Measurements from ENCODE around the gene ICAM5. TPM values are rescaled to one million over a fixed set of nuclear protein-coding genes. Genes with fewer than 3 reads are reported as not detected.

Gene ICAM5
- polyA plus RNA-seq, 1 donor from 2014 or later, result 4.1 TPM

- H2AFZ ChIP-seq (ENCODE audit: low read depth, low read length), result no peak overlapping the region
- H3K9me3 ChIP-seq (ENCODE audit: low read length), result no peaks in the 10 kb centered on the region
- peaks cover 86% of the 10 kb centered on the region for H3K27me3 ChIP-seq (ENCODE audit: insufficient read depth, low read depth, low read length)
- no peaks in the 10 kb centered on the region for H3K36me3 ChIP-seq (ENCODE audit: insufficient read depth, low read length)
- H3K4me3 ChIP-seq (ENCODE audit: low read length), result peak overlapping the region; percentile 66
- H3K79me2 ChIP-seq (replicated peaks; ENCODE audit: insufficient read depth, low read length), result no peaks in the 10 kb centered on the region
- H3K9ac ChIP-seq (ENCODE audit: low read length), result no peak overlapping the region
- no peaks in the 10 kb centered on the region for H4K20me1 ChIP-seq (ENCODE audit: insufficient read depth)
- TF ChIP-seq EP300 (conservative IDR thresholded peaks at IDR 0.05; ENCODE audit: poor library complexity, severe bottlenecking) (no peak), SMC3 (conservative IDR thresholded peaks at IDR 0.05; ENCODE audit: poor library complexity) (no peak)
- peak overlapping the region; percentile 52 for H3K4me2 ChIP-seq (ENCODE audit: low read length)
- H3F3A ChIP-seq (ENCODE audit: insufficient read depth, low read length, poor library complexity, severe bottlenecking), result no peaks in the 10 kb centered on the region
- H3K9me2 ChIP-seq (ENCODE audit: insufficient read depth, low read length), result no peaks in the 10 kb centered on the region
- H3K27ac ChIP-seq (ENCODE audit: low read length), result no peak overlapping the region
These were observed 1.0 kb upstream of the ICAM5 start for GRCh38 chr19:10288662-10289166.

- H3F3A ChIP-seq (ENCODE audit: insufficient read depth, low read length, poor library complexity, severe bottlenecking), result no peaks in the 10 kb centered on the region
- TF ChIP-seq REST (IDR thresholded peaks at IDR 0.05; ENCODE audit: borderline replicate concordance), result no peak
- TF ChIP-seq MXI1 (conservative IDR thresholded peaks at IDR 0.05; ENCODE audit: poor library complexity, severe bottlenecking), result peak; percentile 89
- H3K27me3 ChIP-seq (ENCODE audit: insufficient read depth, low read depth, low read length), result peaks cover 92% of the 10 kb centered on the region
- no peaks in the 10 kb centered on the region for H4K20me1 ChIP-seq (ENCODE audit: insufficient read depth)
- H3K9ac ChIP-seq (ENCODE audit: low read length), result peak overlapping the region; percentile 36
- H3K4me2 ChIP-seq (ENCODE audit: low read length), result peak overlapping the region; percentile 52
- H2AFZ ChIP-seq (ENCODE audit: low read depth, low read length), result no peak overlapping the region
- H3K79me2 ChIP-seq (replicated peaks; ENCODE audit: insufficient read depth, low read length), result no peaks in the 10 kb centered on the region
- H3K4me3 ChIP-seq (ENCODE audit: low read length), result peak overlapping the region; percentile 66
- H3K27ac ChIP-seq (ENCODE audit: low read length), result no peak overlapping the region
- H3K36me3 ChIP-seq (ENCODE audit: insufficient read depth, low read length), result no peaks in the 10 kb centered on the region
- H3K9me3 ChIP-seq (ENCODE audit: low read length), result no peaks in the 10 kb centered on the region
- no peaks in the 10 kb centered on the region for H3K9me2 ChIP-seq (ENCODE audit: insufficient read depth, low read length)
These were observed 451 bp upstream of the ICAM5 start for GRCh38 chr19:10289167-10289835.

- Histone ChIP-seq H3K27me3 (ENCODE audit: insufficient read depth, low read depth, low read length) (peaks cover 100% of the 10 kb centered on the region), H3K9me2 (ENCODE audit: insufficient read depth, low read length) (no peaks in the 10 kb centered on the region), H4K20me1 (ENCODE audit: insufficient read depth) (no peaks in the 10 kb centered on the region), H3F3A (ENCODE audit: insufficient read depth, low read length, poor library complexity, severe bottlenecking) (no peaks in the 10 kb centered on the region), H2AFZ (ENCODE audit: low read depth, low read length) (peak overlapping the region; percentile 8), H3K79me2 (replicated peaks; ENCODE audit: insufficient read depth, low read length) (no peaks in the 10 kb centered on the region), H3K27ac (ENCODE audit: low read length) (no peak overlapping the region), H3K36me3 (ENCODE audit: insufficient read depth, low read length) (no peaks in the 10 kb centered on the region), H3K4me2 (ENCODE audit: low read length) (peak overlapping the region; percentile 19), H3K9ac (ENCODE audit: low read length) (peak overlapping the region; percentile 36), H3K9me3 (ENCODE audit: low read length) (no peaks in the 10 kb centered on the region), H3K4me3 (ENCODE audit: low read length) (peak overlapping the region; percentile 66)
- TF ChIP-seq EP300 (conservative IDR thresholded peaks at IDR 0.05; ENCODE audit: poor library complexity, severe bottlenecking) (no peak), SMC3 (conservative IDR thresholded peaks at IDR 0.05; ENCODE audit: poor library complexity) (no peak), POLR2AphosphoS5 (IDR thresholded peaks at IDR 0.05) (no peak)
These were observed 664 bp downstream of the ICAM5 start for GRCh38 chr19:10290357-10290875.
